Measurements from ENCODE around the gene DCLK1.

DCLK1 gene

GRCh38 chr13:35930665-35931631 lies 200.2 kb downstream of the DCLK1 start:
- DNase-seq: no peak

DNA sequence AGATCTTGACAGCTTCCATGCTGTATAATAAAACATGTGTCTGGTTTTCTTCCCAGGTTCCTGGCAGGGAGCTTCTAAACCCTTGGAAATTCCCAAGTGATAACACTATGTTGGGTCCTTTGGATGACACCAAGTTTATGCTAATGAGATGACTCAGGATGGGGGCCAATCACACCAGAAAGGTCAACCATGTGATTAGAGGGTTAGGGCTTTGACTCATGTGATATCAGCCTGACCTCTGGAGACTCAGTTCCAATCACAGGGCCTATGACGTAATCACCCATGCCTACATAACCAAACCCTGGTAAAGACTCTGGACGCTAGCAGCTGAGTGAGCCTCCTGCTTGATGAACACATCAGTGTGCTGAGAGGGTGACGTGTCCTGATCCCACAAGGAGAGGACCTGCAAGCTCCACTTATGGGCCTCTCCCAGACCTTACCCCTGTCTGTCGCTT lies 203.6 kb downstream of the DCLK1 start:
- DNase-seq: no peak

DNA sequence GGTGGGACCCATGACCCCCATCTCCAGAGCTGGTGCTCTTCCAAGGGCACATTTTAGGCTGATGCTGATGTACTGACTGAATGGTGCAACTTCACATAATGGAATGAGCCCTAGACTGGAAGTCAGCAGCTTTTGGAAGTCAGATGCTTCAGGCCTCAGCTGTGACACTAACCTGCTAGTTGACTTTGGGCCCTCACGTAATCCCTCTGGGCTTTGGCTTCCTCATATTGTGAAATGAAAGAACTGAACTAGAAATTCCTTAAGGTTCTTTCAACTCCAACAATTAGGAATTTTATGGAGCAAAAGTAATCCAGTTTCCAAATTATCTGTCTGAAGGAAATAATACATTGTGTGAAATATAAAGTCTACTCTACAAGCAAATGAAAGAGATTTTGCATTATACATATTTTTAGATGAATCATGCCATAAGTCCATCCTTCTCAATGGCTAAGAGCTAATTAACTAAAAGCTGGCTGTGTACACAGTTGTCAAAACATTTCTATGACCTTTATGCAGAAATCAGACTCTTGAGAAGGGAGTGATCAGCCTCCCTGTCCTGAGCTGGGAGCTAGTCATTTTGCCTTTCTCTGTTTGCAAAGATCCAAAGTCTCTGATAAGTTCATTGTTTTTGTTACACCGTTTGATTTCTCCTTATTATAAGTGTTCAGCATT lies 204.2 kb downstream of the DCLK1 start:
- no peak for DNase-seq

DNA sequence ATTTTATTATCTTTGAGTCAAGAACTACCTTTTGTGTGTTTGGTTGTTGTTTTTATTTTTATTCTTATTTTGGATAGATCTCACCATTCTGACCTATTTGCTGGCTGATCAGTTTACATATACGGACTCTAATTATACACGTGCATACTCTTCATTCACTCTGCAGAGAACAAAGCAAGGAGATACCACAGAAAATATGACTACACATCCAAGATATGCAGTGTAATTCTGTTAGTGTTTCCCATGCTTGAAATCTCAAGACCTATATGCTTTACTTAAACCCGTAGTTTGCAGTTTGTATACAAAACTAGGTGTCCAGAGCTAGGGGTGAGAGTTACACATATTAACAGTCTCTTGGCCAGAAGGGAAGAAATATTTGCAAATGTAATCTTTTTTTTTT lies 205.5 kb downstream of the DCLK1 start:
- DNase-seq: no peak

- DNase-seq: no peak
Measured at GRCh38 chr13:35923347-35923746, 207.8 kb downstream of the DCLK1 start.

GRCh38 chr13:35920816-35921215 lies 210.4 kb downstream of the DCLK1 start:
- no peak for DNase-seq

DNA sequence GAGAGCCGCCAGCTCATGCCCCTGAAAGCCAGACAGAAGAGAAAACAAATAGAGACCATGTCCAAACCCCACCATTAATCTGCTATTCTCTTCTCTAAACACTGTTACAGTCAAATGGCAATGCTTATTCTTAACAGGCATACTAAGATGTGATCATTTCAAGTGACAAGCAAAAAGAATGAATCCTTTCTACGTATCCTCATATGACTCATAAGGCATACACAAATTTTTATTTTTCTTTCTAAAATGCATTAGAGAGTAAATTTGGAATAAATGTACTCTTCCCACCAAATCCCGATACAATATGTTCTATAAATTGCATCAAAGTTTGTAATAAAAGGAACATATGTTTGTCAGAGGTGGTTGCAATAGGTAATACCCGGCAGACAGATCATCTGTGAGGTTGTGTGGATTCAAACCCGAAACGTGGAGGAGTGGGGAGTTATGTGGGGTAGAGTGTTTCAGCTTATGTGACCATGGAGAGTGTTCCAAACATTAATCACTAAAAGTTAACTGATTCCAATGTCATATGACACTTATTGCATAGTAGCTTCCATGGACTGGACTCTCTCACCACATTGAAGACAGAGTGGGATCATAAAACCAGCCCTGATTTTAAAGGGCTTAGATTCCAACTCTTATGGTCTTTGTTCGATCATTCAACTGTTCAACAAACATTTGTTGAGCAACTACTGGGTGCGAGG lies 213.1 kb downstream of the DCLK1 start:
- DNase-seq: no peak

DNA sequence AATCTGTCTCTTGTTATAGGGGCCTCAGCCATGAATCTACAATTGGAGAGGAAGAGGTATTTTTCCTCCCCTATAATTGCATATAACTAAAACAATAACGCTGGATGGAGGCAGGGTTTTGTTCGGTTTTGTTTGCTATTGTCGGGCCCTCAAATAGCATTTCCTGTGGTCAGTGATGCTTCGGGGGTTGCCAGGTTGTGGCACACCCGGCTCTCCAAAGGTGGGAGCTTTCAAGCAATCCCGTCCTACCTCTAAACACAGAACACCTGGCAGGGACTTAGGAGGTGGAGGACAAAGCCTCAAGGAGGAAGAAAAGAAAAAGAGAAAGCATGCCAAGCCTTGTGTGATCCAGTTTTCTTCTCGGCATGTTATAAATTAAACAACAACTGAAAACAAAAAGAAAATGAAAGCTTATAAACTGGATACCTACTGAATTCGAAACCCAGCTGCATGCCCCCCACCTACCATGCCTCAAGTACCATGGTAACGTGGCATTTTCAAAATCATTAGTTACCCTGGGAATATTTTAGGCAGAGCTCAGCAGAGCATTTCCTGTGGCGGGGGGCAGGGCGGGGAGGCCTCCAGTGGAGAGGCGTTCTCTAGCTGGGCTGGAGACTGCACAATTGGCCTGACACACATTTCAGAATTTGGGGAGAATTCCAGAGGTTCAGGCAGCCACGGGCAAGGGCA lies 213.8 kb downstream of the DCLK1 start:
- no peak for DNase-seq

GRCh38 chr13:35916146-35916545 lies 215.0 kb downstream of the DCLK1 start:
- DNase-seq: no peak

DNA sequence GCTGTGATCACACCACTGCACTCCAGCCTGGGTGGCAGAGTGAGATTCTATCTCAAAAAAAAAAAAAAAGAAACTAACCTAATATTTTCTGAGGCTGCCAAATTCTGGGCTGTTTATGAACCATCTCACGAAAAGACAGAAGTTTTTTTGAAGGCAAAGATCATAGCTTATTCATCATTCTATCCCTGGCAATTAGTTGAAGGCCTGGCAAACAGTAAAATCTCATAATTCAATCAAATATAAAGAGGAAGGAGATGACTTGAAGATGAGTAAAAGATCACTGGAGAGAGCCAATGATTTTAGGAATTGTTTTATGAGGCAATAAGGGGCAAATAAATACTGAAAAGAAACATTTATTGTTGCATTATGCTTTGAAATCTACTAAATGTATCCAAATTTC lies 216.5 kb downstream of the DCLK1 start:
- DNase-seq: no peak

- DNase-seq: no peak
Measured at GRCh38 chr13:35912841-35913240, 218.3 kb downstream of the DCLK1 start.

GRCh38 chr13:35909837-35910540 lies 221.2 kb downstream of the DCLK1 start:
- DNase-seq: no peak

DNA sequence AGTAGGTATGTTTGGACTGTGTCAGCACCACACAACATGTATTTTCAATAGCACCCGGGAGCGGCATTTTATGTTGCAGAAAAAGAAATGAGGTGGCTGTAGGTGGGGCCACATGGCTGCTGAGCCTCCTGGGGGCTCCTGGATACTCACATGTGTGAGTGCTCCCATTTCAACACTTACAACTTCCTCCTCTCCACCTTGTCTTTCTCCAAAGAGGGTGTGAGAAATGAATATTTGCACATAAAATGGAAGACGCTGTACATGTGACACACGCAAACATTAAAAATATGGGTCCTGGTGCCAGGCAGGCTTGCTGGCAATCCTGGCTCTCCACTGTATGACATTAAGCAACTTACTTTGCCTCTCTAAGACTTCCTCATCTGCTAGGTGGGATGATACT lies 222.1 kb downstream of the DCLK1 start:
- no peak for DNase-seq

DNA sequence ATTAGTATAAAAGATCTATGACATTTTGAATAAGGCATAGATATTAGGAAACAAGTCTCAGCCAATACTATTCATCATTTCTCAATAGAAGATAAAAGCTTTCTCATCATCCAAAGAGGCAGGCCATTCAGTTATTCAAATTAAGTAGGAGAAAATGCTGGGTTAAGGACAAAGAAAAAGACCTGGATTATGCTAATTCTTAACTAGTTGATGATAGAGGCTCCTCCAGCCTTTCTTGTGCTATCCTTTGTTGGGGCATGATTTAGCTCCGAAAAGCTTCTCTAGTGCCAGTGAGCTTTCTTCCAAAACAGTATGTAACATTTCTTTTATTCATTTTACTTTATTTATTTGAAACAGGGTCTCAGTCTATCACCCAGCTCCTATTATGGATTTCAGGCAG lies 223.0 kb downstream of the DCLK1 start:
- DNase-seq: no peak

GRCh38 chr13:35906636-35907035 lies 224.5 kb downstream of the DCLK1 start:
- no peak for DNase-seq

- no peak for DNase-seq
Measured at GRCh38 chr13:35903075-35903474, 228.1 kb downstream of the DCLK1 start.

DNA sequence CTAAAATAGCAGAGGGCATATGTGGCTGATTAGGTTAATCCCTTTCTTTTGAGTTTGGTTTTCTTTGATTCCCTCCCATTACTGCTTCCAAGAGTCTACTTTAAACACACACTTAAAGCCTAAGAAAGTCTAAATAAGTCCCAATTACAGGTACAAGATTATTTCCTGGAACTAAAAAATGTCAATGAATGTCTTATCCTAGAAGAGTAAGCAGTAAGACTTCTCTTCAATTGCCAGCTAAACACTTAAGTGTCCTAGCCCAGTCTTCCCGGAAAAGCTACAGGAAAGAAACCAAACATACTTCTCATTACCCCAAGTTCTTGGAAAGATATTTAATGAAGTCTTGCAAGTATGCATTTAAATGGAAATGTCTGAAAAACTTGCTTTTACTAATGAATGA lies 233.1 kb downstream of the DCLK1 start:
- DNase-seq: no peak

- DNase-seq: no peak
Measured at GRCh38 chr13:35894636-35895035, 236.5 kb downstream of the DCLK1 start.

- no peak for DNase-seq
Measured at GRCh38 chr13:35892837-35893814, 238.1 kb downstream of the DCLK1 start.

- no peak for DNase-seq
Measured at GRCh38 chr13:35891507-35892441, 239.4 kb downstream of the DCLK1 start.

All from cerebellar nuclear complex (tissue), 1 donor.